Measurements from ENCODE around the gene CNTNAP2. TPM values are rescaled to one million over a fixed set of nuclear protein-coding genes. Genes with fewer than 3 reads are reported as not detected.

Gene CNTNAP2
- total and polyA plus RNA-seq, 4 donors, result 41.3 to 127 (median 67.8) TPM

- Histone ChIP-seq H3K4me1 (ENCODE audit: control insufficient read depth, insufficient read depth, low read length) (peaks cover 6% of the 10 kb centered on the region), H3K9me3 (ENCODE audit: control insufficient read depth, insufficient read depth, low read length) (no peaks in the 10 kb centered on the region), H3K36me3 (ENCODE audit: control insufficient read depth, insufficient read depth, low read length) (no peaks in the 10 kb centered on the region), H3K27ac (ENCODE audit: low read depth, low read length) (peak overlapping the region; percentile 43), H3K4me3 (ENCODE audit: low read depth, low read length) (no peak overlapping the region), H3K27me3 (ENCODE audit: control insufficient read depth, insufficient read depth, low read length) (no peaks in the 10 kb centered on the region)
- peak in 2 of 6 donors; percentile 79 to 86 for DNase-seq (ENCODE audit: low read depth in 4 of 6, low spot score in 6 of 6)
- 27% methylated on average over 2 of the region's 3 CpGs for WGBS (ENCODE audit: insufficient coverage)
These were observed 2056.8 kb downstream of the CNTNAP2 start for GRCh38 chr7:148173369-148173768.

- WGBS (ENCODE audit: insufficient coverage), result 88% methylated on average over 2 of the region's 8 CpGs
- Histone ChIP-seq H3K36me3 (ENCODE audit: control insufficient read depth, insufficient read depth, low read length) (no peaks in the 10 kb centered on the region), H3K27me3 (ENCODE audit: control insufficient read depth, insufficient read depth, low read length) (no peaks in the 10 kb centered on the region), H3K9me3 (ENCODE audit: control insufficient read depth, insufficient read depth, low read length) (no peaks in the 10 kb centered on the region), H3K4me1 (ENCODE audit: control insufficient read depth, insufficient read depth, low read length) (peaks cover 6% of the 10 kb centered on the region), H3K27ac (ENCODE audit: low read depth, low read length) (no peak overlapping the region), H3K4me3 (ENCODE audit: low read depth, low read length) (no peak overlapping the region)
- DNase-seq (ENCODE audit: low read depth in 4 of 6, low spot score in 6 of 6), result no peak
These were observed 2057.8 kb downstream of the CNTNAP2 start for GRCh38 chr7:148174376-148174775.

- no peaks in the 10 kb centered on the region for H3K36me3 ChIP-seq (ENCODE audit: control insufficient read depth, insufficient read depth, low read length)
These were observed 2058.9 kb downstream of the CNTNAP2 start for GRCh38 chr7:148175512-148175911.

GRCh38 chr7:148177972-148178371 is 2061.4 kb downstream of the CNTNAP2 start:
- Histone ChIP-seq H3K9me3 (ENCODE audit: control insufficient read depth, insufficient read depth, low read length) (no peaks in the 10 kb centered on the region), H3K27me3 (ENCODE audit: control insufficient read depth, insufficient read depth, low read length) (no peaks in the 10 kb centered on the region), H3K4me1 (ENCODE audit: control insufficient read depth, insufficient read depth, low read length) (peaks cover 3% of the 10 kb centered on the region), H3K36me3 (ENCODE audit: control insufficient read depth, insufficient read depth, low read length) (no peaks in the 10 kb centered on the region), H3K27ac (ENCODE audit: low read depth, low read length) (no peak overlapping the region), H3K4me3 (ENCODE audit: low read depth, low read length) (no peak overlapping the region)
- peak in 1 of 6 donors; percentile 24 for DNase-seq (ENCODE audit: low read depth in 4 of 6, low spot score in 6 of 6)

More at GRCh38 chr7:148175512-148175911, 2058.9 kb downstream of the CNTNAP2 start:
- Histone ChIP-seq H3K4me1 (ENCODE audit: control insufficient read depth, insufficient read depth, low read length) (peaks cover 6% of the 10 kb centered on the region), H3K27me3 (ENCODE audit: control insufficient read depth, insufficient read depth, low read length) (no peaks in the 10 kb centered on the region), H3K9me3 (ENCODE audit: control insufficient read depth, insufficient read depth, low read length) (no peaks in the 10 kb centered on the region), H3K4me3 (ENCODE audit: low read depth, low read length) (no peak overlapping the region), H3K27ac (ENCODE audit: low read depth, low read length) (no peak overlapping the region)
- no peak for DNase-seq (ENCODE audit: low read depth in 4 of 6, low spot score in 6 of 6)
- no CpG with 5 or more reads among the region's 2 CpGs for WGBS (ENCODE audit: insufficient coverage)

- Histone ChIP-seq H3K4me3 (ENCODE audit: low read depth, low read length) (no peak overlapping the region), H3K27ac (ENCODE audit: low read depth, low read length) (no peak overlapping the region), H3K9me3 (ENCODE audit: control insufficient read depth, insufficient read depth, low read length) (no peaks in the 10 kb centered on the region), H3K36me3 (ENCODE audit: control insufficient read depth, insufficient read depth, low read length) (no peaks in the 10 kb centered on the region), H3K27me3 (ENCODE audit: control insufficient read depth, insufficient read depth, low read length) (no peaks in the 10 kb centered on the region), H3K4me1 (ENCODE audit: control insufficient read depth, insufficient read depth, low read length) (no peaks in the 10 kb centered on the region)
- peak in 1 of 6 donors; percentile 31 for DNase-seq (ENCODE audit: low read depth in 4 of 6, low spot score in 6 of 6)
These were observed 2063.5 kb downstream of the CNTNAP2 start for GRCh38 chr7:148180075-148180474.

GRCh38 chr7:148182264-148182663 is 2065.7 kb downstream of the CNTNAP2 start:
- no peak overlapping the region for H3K4me3 ChIP-seq (ENCODE audit: low read depth, low read length)
- H3K27me3 ChIP-seq (ENCODE audit: control insufficient read depth, insufficient read depth, low read length), result no peaks in the 10 kb centered on the region
- peak in 2 of 6 donors; percentile 10 to 72 for DNase-seq (ENCODE audit: low read depth in 4 of 6, low spot score in 6 of 6)
- no peaks in the 10 kb centered on the region for H3K4me1 ChIP-seq (ENCODE audit: control insufficient read depth, insufficient read depth, low read length)
- 71% methylated on average over 5 of the region's 5 CpGs for WGBS (ENCODE audit: insufficient coverage)
- no peaks in the 10 kb centered on the region for H3K36me3 ChIP-seq (ENCODE audit: control insufficient read depth, insufficient read depth, low read length)
- no peaks in the 10 kb centered on the region for H3K9me3 ChIP-seq (ENCODE audit: control insufficient read depth, insufficient read depth, low read length)
- H3K27ac ChIP-seq (ENCODE audit: low read depth, low read length), result no peak overlapping the region

GRCh38 chr7:148185041-148185440 is 2068.4 kb downstream of the CNTNAP2 start:
- 68% methylated on average over 4 of the region's 5 CpGs for WGBS (ENCODE audit: insufficient coverage)
- no peak overlapping the region for H3K4me3 ChIP-seq (ENCODE audit: low read depth, low read length)
- no peaks in the 10 kb centered on the region for H3K27me3 ChIP-seq (ENCODE audit: control insufficient read depth, insufficient read depth, low read length)

GRCh38 chr7:148187471-148187870 is 2070.9 kb downstream of the CNTNAP2 start:
- Histone ChIP-seq H3K4me1 (ENCODE audit: control insufficient read depth, insufficient read depth, low read length) (no peaks in the 10 kb centered on the region), H3K27ac (ENCODE audit: low read depth, low read length) (no peak overlapping the region), H3K27me3 (ENCODE audit: control insufficient read depth, insufficient read depth, low read length) (no peaks in the 10 kb centered on the region), H3K9me3 (ENCODE audit: control insufficient read depth, insufficient read depth, low read length) (no peaks in the 10 kb centered on the region), H3K4me3 (ENCODE audit: low read depth, low read length) (no peak overlapping the region), H3K36me3 (ENCODE audit: control insufficient read depth, insufficient read depth, low read length) (no peaks in the 10 kb centered on the region)
- WGBS (ENCODE audit: insufficient coverage), result no CpG with 5 or more reads among the region's 6 CpGs
- no peak for DNase-seq (ENCODE audit: low read depth in 4 of 6, low spot score in 6 of 6)

More at GRCh38 chr7:148185041-148185440, 2068.4 kb downstream of the CNTNAP2 start:
- Histone ChIP-seq H3K4me1 (ENCODE audit: control insufficient read depth, insufficient read depth, low read length) (no peaks in the 10 kb centered on the region), H3K9me3 (ENCODE audit: control insufficient read depth, insufficient read depth, low read length) (no peaks in the 10 kb centered on the region), H3K27ac (ENCODE audit: low read depth, low read length) (no peak overlapping the region), H3K36me3 (ENCODE audit: control insufficient read depth, insufficient read depth, low read length) (no peaks in the 10 kb centered on the region)
- peak in 1 of 6 donors; percentile 32 for DNase-seq (ENCODE audit: low read depth in 4 of 6, low spot score in 6 of 6)

- WGBS (ENCODE audit: insufficient coverage), result 100% methylated on average over 1 of the region's 1 CpG
- no peaks in the 10 kb centered on the region for H3K27me3 ChIP-seq (ENCODE audit: control insufficient read depth, insufficient read depth, low read length)
- no peaks in the 10 kb centered on the region for H3K36me3 ChIP-seq (ENCODE audit: control insufficient read depth, insufficient read depth, low read length)
- no peaks in the 10 kb centered on the region for H3K9me3 ChIP-seq (ENCODE audit: control insufficient read depth, insufficient read depth, low read length)
- H3K4me3 ChIP-seq (ENCODE audit: low read depth, low read length), result no peak overlapping the region
- H3K4me1 ChIP-seq (ENCODE audit: control insufficient read depth, insufficient read depth, low read length), result no peaks in the 10 kb centered on the region
- no peak overlapping the region for H3K27ac ChIP-seq (ENCODE audit: low read depth, low read length)
- no peak for DNase-seq (ENCODE audit: low read depth in 4 of 6, low spot score in 6 of 6)
These were observed 2074.9 kb downstream of the CNTNAP2 start for GRCh38 chr7:148191391-148192065.

- WGBS (ENCODE audit: insufficient coverage), result 100% methylated on average over 1 of the region's 5 CpGs
- Histone ChIP-seq H3K27ac (ENCODE audit: low read depth, low read length) (no peak overlapping the region), H3K9me3 (ENCODE audit: control insufficient read depth, insufficient read depth, low read length) (no peaks in the 10 kb centered on the region), H3K27me3 (ENCODE audit: control insufficient read depth, insufficient read depth, low read length) (no peaks in the 10 kb centered on the region), H3K4me3 (ENCODE audit: low read depth, low read length) (no peak overlapping the region), H3K36me3 (ENCODE audit: control insufficient read depth, insufficient read depth, low read length) (no peaks in the 10 kb centered on the region), H3K4me1 (ENCODE audit: control insufficient read depth, insufficient read depth, low read length) (no peaks in the 10 kb centered on the region)
- no peak for DNase-seq (ENCODE audit: low read depth in 4 of 6, low spot score in 6 of 6)
These were observed 2075.9 kb downstream of the CNTNAP2 start for GRCh38 chr7:148192491-148192890.
